ENCODE results near the gene TUBB. TPM values are rescaled to one million over a fixed set of nuclear protein-coding genes. Genes with fewer than 3 reads are reported as not detected.

TUBB gene
- total and polyA plus RNA-seq, 9 of the 15 experiments (the other 6 are each of a cell fraction or from before 2014, with no cell fraction given): 971 to 2,870 (median 1,478) TPM

- no peak for TF ChIP-seq ATF2 (CRISPR knock-in tag; IDR thresholded peaks at IDR 0.05)
- TF ChIP-seq ARNT (IDR thresholded peaks at IDR 0.05): peak in 1 of 2 experiments; percentile 38; a peak in 1 of 4 replicates
- TF ChIP-seq HCFC1 (IDR thresholded peaks at IDR 0.05; ENCODE audit: low read depth, low read length): no peak
- no peak for TF ChIP-seq TCF3 (CRISPR knock-in tag; IDR thresholded peaks at IDR 0.05)
- TF ChIP-seq RREB1 (CRISPR knock-in tag; IDR thresholded peaks at IDR 0.05): no peak
- TF ChIP-seq ZSCAN32 (CRISPR knock-in tag; IDR thresholded peaks at IDR 0.05): peak; percentile 55; the same call in 1 of the 2 replicates
- no peak for TF ChIP-seq FOXA3 (CRISPR knock-in tag; conservative IDR thresholded peaks at IDR 0.05 in 1 of 2, IDR thresholded peaks at IDR 0.05 in 1 of 2)
- TF ChIP-seq ZBTB17 (CRISPR knock-in tag; IDR thresholded peaks at IDR 0.05): peak; percentile 42; the same call in 1 of the 2 replicates
- 0 out of 2 replicates have a peak, but pooled peaks have one; percentile 6 for TF ChIP-seq ELF1 (tag; IDR thresholded peaks at IDR 0.05)
- no peak for TF ChIP-seq GTF2B (IDR thresholded peaks at IDR 0.05; ENCODE audit: extremely low read depth, insufficient read length)
- TF ChIP-seq E2F6 (IDR thresholded peaks at IDR 0.05; ENCODE audit: borderline replicate concordance in 1 of 2, extremely low read depth in 1 of 2, insufficient read depth in 1 of 2, insufficient read length in 1 of 2, low read depth in 1 of 2, low read length in 1 of 2, poor library complexity in 1 of 2, severe bottlenecking in 1 of 2): peak; percentile 46 to 83
- TF ChIP-seq ZNF778 (CRISPR knock-in tag; IDR thresholded peaks at IDR 0.05): no peak
- TF ChIP-seq MEIS2 (IDR thresholded peaks at IDR 0.05; ENCODE audit: partially characterized antibody): no peak
- no peak for TF ChIP-seq ZNF395 (CRISPR knock-in tag; IDR thresholded peaks at IDR 0.05)
- 0 out of 2 replicates have a peak, but pooled peaks have one; percentile 32 for TF ChIP-seq ZNF561 (CRISPR knock-in tag; conservative IDR thresholded peaks at IDR 0.05)
Measured at GRCh38 chr6:30720738-30721197, 616 bp downstream of the TUBB start (continued).

Data from K562 (cell line).